ENCODE results near the gene FOXJ3. TPM values are rescaled to one million over a fixed set of nuclear protein-coding genes. Genes with fewer than 3 reads are reported as not detected.

Gene FOXJ3
- total and polyA plus RNA-seq, 2 of the 8 experiments (the other 6 are each of a cell fraction or from before 2014, with no cell fraction given) = 48.6 to 51.9 TPM

DNA sequence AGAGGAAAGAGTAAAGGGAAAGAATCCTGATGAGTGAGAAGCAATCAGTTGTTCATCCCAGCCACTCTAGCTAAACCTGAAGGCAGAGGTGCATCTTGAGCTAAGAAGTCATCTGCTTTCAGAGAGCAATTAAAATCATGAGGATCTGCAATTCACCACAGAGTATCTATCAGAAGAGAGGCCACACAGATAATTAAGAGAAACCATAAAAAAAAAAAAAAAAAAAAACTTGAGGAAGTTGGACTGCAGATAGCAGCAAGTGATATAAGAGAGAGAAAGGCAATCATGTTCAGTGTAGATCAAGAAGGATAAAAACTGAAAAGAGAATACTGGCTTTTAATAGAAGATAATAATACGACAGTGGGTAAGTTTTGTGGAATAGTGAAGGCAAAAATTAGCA is 17.7 kb downstream of the FOXJ3 start (continued):
- TF ChIP-seq BACH1 (IDR thresholded peaks at IDR 0.05; ENCODE audit: low read length) (no peak), SUZ12 (IDR thresholded peaks at IDR 0.05; ENCODE audit: low read length) (no peak), SIX5 (IDR thresholded peaks at IDR 0.05; ENCODE audit: low read depth, low read length) (no peak)
- TF ChIP-seq, protein P1, sequence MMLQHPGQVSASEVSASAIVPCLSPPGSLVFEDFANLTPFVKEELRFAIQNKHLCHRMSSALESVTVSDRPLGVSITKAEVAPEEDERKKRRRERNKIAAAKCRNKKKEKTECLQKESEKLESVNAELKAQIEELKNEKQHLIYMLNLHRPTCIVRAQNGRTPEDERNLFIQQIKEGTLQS (IDR thresholded peaks at IDR 0.05; ENCODE audit: insufficient read depth, low read depth, low read length) = no peak

All from H1 (cell line).